Adrenal gland (tissue), 12 donors: ENCODE measurements around the gene NCKAP5. TPM values are rescaled to one million over a fixed set of nuclear protein-coding genes. Genes with fewer than 3 reads are reported as not detected.
A peak's percentile ranks its signal among the peaks of the same experiment; 100 is the strongest.

Experiments used
- DNase-seq, 7 donors: peaks; one replicate each; pipeline ENCODE4 v3.0.0-alpha.2; 2019 to 2020
- H3K27ac ChIP-seq, 5 donors: fragments of 200-600 bp; sonication (generic) in 4 of 5; 1 replicate in 3 of 5; 2 replicates in 2 of 5; pipeline versions ENCODE4 v1.5.1 to v1.8.0; 2016 to 2020; ENCODE audit warnings: mild to moderate bottlenecking in 1 of 5
- H3K27me3 ChIP-seq: fragments of 200-600 bp; 2 replicates; pipeline ENCODE4 v1.8.0; 2021
- H3K36me3 ChIP-seq, 2 donors: fragments of 200-600 bp; replicated peaks in 1 of 2; 1 replicate in 1 of 2; 2 replicates in 1 of 2; pipeline versions ENCODE4 v1.5.1 to v1.8.0; 2018 to 2022
- H3K4me1 ChIP-seq, 2 donors: fragments of 200-600 bp; replicated peaks in 1 of 2; 1 replicate in 1 of 2; 2 replicates in 1 of 2; pipeline versions ENCODE4 v1.5.1 to v1.8.0; 2018 to 2021
- H3K4me3 ChIP-seq, 4 donors: fragments of 200-600 bp; sonication (generic) in 3 of 4; one replicate each; pipeline ENCODE4 v1.5.1; 2016 to 2018
- H3K9me3 ChIP-seq, 3 donors: fragments of 200-600 bp; sonication (generic) in 1 of 3; replicated peaks in 1 of 3; 1 replicate in 2 of 3; 2 replicates in 1 of 3; pipeline versions ENCODE4 v1.5.1 to v1.8.0; 2016 to 2021
- POLR2A ChIP-seq, 2 donors: fragments of 450-650 bp; IDR thresholded peaks; one replicate each; pipeline ENCODE4 v1.6.1; 2017; ENCODE audit warnings: antibody characterized with exemption in 2 of 2, mild to moderate bottlenecking in 2 of 2, moderate library complexity in 1 of 2
- WGBS, 4 donors: extraction: QIAGEN DNeasy Blood & Tissue Kit in 2 of 4; methylation state at CpG; one replicate each; pipeline versions ENCODE4 v1.1.5 to v1.1.7; 2013 to 2017; 5-methylcytosine and 5-hydroxymethylcytosine counted together
- intact Hi-C, 2 donors: fragments of 100-400 bp; cut with DNase I; formaldehyde crosslinking; loops; one replicate each; pipeline versions ENCODE4 v1.14.1 to v1.15.0; 2022 to 2023
- polyA plus RNA-seq, 3 donors: library from polyadenylated mRNA; stranded (reverse); fragments of 200-250 nt in 2 of 3; fragments of 350-450 nt in 1 of 3; fragmentation: Illumina TruSeq in 1 of 3; extraction: RNeasy Lipid Tissue Mini Kit (QIAGEN cat#74804) in 1 of 3; gene quantifications; one replicate each; pipeline ENCODE4 v1.2.3, GENCODE V29; 2013 to 2014
- total RNA-seq, 9 donors: library from RNA; depleted of rRNA in 4 of 9; stranded (reverse); fragments of >200 nt in 4 of 9; fragments of 120-200 nt in 1 of 9; fragmentation: NEBNext Ultra II Directional in 1 of 9; extraction: Animal tissue kit (Norgen Biotek cat#: 25700) in 1 of 9; gene quantifications; one replicate each; pipeline versions ENCODE4 v1.1.0 to v1.2.4, GENCODE V29; 2013 to 2023
- TF ChIP-seq, protein P1 (sequence below), 6 experiments: fragments of 450-650 bp in 4 of 6; fragments of 200-600 bp in 2 of 6; sonication (generic) in 1 of 6; IDR thresholded peaks; 1 replicate in 5 of 6; 2 replicates in 1 of 6; pipeline versions ENCODE4 v1.5.1 to v1.8.0; 2016 to 2021; ENCODE audit warnings: antibody characterized with exemption in 6 of 6, mild to moderate bottlenecking in 2 of 6, moderate library complexity in 1 of 6
- donor health status: healthy with polysubstance abuse.
- donor health status: Bipolar disorder and iron deficiency.
- donor health status: DM: yes; HTN: yes; CAD: no.
- donor health status: DM: no; HTN: no; CAD: no.
- donor health status: DM: no; HTN: no; CAD: no.
- donor health status: DM: yes; HTN: yes; CAD: no.

Gene NCKAP5
- total and polyA plus RNA-seq, 12 donors = 0.06 to 3.1 (median 1.1) TPM

- peak in 1 of 7 donors; percentile 2 for DNase-seq
- TF ChIP-seq, protein P1, sequence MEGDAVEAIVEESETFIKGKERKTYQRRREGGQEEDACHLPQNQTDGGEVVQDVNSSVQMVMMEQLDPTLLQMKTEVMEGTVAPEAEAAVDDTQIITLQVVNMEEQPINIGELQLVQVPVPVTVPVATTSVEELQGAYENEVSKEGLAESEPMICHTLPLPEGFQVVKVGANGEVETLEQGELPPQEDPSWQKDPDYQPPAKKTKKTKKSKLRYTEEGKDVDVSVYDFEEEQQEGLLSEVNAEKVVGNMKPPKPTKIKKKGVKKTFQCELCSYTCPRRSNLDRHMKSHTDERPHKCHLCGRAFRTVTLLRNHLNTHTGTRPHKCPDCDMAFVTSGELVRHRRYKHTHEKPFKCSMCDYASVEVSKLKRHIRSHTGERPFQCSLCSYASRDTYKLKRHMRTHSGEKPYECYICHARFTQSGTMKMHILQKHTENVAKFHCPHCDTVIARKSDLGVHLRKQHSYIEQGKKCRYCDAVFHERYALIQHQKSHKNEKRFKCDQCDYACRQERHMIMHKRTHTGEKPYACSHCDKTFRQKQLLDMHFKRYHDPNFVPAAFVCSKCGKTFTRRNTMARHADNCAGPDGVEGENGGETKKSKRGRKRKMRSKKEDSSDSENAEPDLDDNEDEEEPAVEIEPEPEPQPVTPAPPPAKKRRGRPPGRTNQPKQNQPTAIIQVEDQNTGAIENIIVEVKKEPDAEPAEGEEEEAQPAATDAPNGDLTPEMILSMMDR (IDR thresholded peaks at IDR 0.05) = no peak
- TF ChIP-seq POLR2A (IDR thresholded peaks at IDR 0.05) = no peak
- 58 to 62% (median 61%) methylated on average over 7 of the region's 7 CpGs for WGBS, 4 donors
- no peaks in the 10 kb centered on the region for H3K9me3 ChIP-seq
- no peak overlapping the region for H3K27ac ChIP-seq
- H3K27me3 ChIP-seq = no peaks in the 10 kb centered on the region
- intact Hi-C loops = no loop called here
- H3K4me3 ChIP-seq = no peak overlapping the region
- H3K36me3 ChIP-seq = no peaks in the 10 kb centered on the region
- H3K4me1 ChIP-seq = no peaks in the 10 kb centered on the region
Measured at GRCh38 chr2:133077269-133077822, 490.9 kb downstream of the NCKAP5 start.

GRCh38 chr2:133072837-133073694, 495.2 kb downstream of the NCKAP5 start:
- DNase-seq = no peak
- Histone ChIP-seq H3K4me3 (no peak overlapping the region), H3K27ac (no peak overlapping the region), H3K36me3 (no peaks in the 10 kb centered on the region), H3K27me3 (no peaks in the 10 kb centered on the region), H3K4me1 (no peaks in the 10 kb centered on the region), H3K9me3 (no peaks in the 10 kb centered on the region)
- TF ChIP-seq POLR2A (IDR thresholded peaks at IDR 0.05) = no peak
- TF ChIP-seq, protein P1 (IDR thresholded peaks at IDR 0.05) = no peak
- intact Hi-C loops = no loop called here
- WGBS, 4 donors = 57 to 65% (median 62%) methylated on average over 5 of the region's 5 CpGs

DNA sequence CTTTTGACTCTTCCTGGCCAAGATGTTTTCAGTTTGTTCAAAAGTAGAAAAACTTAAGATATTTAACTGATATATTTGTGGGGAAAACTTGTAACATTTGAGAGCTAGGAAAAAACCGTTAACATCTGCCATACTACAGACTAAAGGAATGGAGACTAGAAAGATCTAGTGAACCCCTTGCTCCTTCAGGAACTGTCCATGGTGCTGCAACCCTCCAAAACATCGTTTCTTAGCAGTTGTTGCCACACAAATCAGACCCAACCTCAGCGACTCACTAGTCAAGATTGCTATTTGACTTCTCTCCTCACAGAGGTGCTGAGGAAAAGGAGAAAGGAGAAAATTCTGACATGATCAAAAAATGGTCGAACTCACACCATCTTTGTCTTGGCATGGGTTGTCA, 504.5 kb downstream of the NCKAP5 start:
- WGBS, 4 donors = 13 to 21% (median 18%) methylated on average over 4 of the region's 4 CpGs
- no peaks in the 10 kb centered on the region for H3K4me1 ChIP-seq
- DNase-seq = peak in 2 of 7 donors; percentile 10 to 14
- intact Hi-C loops = no loop called here
- no peak overlapping the region for H3K4me3 ChIP-seq
- no peak overlapping the region for H3K27ac ChIP-seq
- TF ChIP-seq, protein P1 (IDR thresholded peaks at IDR 0.05) = no peak
- no peak for TF ChIP-seq POLR2A (IDR thresholded peaks at IDR 0.05)
- H3K27me3 ChIP-seq = no peaks in the 10 kb centered on the region
- no peaks in the 10 kb centered on the region for H3K36me3 ChIP-seq
- no peaks in the 10 kb centered on the region for H3K9me3 ChIP-seq

DNA sequence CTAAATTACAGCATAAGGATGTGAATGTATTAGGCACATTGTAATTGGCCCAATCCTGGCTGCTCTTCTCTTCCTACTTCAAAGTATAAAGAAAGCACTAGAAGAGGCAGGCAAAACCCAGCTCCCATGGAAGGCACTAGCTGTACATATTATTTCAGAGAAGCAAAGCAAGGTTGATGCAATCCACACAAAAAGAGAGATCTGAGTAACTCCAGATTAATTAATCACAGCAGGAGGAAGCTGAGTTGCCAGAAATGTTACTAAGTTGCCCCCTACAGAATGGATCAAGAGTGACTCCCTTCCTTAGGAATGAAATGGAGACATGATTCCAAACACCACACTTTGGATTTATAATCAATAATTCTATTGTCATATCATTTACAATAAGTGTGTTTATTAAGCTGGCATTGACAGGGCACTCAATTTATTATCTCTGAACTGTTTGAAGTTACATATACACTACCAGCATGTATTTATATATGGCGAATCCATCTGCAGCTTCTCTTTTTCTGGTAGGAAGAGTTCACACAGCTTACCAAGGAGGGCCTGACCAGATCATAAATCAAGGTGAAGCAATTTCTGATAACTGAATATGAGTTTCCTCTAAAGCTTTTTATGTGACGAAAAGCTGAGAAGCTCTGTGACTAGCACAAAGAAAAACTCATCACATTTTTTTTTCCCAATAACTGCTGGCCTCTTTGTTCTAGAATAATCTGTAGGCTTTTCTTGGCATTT, 505.2 kb downstream of the NCKAP5 start:
- H3K36me3 ChIP-seq = no peaks in the 10 kb centered on the region
- H3K4me1 ChIP-seq = no peaks in the 10 kb centered on the region
- H3K9me3 ChIP-seq = no peaks in the 10 kb centered on the region
- WGBS, 4 donors = 72 to 80% (median 77%) methylated on average over 2 of the region's 2 CpGs
- intact Hi-C loops = no loop called here
- no peaks in the 10 kb centered on the region for H3K27me3 ChIP-seq
- TF ChIP-seq POLR2A (IDR thresholded peaks at IDR 0.05) = no peak
- TF ChIP-seq, protein P1 (IDR thresholded peaks at IDR 0.05) = no peak
- H3K4me3 ChIP-seq = no peak overlapping the region
- no peak for DNase-seq
- no peak overlapping the region for H3K27ac ChIP-seq
